Stimulated activated CD4-positive, alpha-beta T cell treated with anti-CD3 and anti-CD28 coated beads, TNF-alpha, amount 100 ng/mL, for 24 hours (primary cell): ENCODE data around the gene KRT6C.
"Not testable (repeated sequence)": the region's sequence is repeated elsewhere in the genome, so short reads cannot be mapped to it uniquely, and the experiment has no call there.

Experiments used
- DNase-seq, 3 experiments: peaks; one replicate each; pipeline ENCODE4 v3.0.0-alpha.2; 2020; ENCODE audit warnings: low read depth in 3 of 3

Gene KRT6C

DNA sequence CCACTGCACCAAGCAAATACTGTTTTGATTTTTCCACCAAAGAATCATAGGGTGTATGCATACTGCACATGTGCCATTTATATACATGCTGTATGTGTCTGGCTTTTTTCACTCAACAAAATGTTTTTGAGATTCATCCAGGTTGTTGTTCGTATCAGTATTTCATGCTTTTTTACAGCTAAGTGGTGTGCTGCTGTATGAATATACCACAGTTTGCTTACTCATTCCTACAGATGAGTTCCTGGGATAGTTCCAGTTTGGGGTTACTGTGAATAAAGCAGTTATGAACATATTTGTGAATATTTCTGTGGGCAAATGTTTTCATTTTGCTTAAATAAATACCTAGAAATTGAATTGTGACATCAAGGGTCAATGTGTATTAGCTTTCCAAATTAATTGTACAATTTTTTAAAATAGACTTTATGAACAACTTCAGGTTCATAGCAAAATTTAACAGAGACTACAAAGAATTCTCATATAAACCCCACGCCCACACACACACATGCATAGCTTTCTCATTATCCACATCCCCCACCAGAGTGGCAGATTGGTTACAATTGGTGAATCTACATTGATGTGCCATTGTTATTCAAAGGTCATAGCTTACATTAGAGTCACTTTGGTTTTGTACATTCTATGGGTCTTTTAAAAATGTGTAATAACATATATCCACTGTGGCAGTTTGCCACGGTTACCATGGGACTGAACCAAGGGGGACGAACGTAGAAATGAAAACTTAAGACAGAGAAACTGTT is 26.4 kb upstream of the KRT6C start:
- DNase-seq: no peak

DNA sequence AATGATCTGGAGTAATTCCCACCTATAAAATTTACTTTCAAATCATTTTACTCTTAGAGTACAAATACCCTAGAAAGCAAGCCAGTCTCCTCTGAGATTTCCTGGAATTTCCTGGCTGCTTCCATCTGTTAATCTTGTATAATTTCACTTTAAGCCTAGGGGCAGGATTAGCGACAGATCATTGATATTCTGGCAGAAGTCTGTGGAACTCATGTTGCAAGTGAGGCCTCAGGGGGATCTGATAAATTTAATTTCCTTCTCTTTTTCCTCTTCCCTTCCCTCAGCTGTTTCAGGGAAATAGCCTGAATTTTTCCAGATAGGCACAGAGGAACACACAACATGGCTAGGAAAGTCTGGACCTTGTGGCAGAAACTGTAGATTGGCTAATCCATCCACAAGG is 25.3 kb upstream of the KRT6C start:
- no peak for DNase-seq

DNA sequence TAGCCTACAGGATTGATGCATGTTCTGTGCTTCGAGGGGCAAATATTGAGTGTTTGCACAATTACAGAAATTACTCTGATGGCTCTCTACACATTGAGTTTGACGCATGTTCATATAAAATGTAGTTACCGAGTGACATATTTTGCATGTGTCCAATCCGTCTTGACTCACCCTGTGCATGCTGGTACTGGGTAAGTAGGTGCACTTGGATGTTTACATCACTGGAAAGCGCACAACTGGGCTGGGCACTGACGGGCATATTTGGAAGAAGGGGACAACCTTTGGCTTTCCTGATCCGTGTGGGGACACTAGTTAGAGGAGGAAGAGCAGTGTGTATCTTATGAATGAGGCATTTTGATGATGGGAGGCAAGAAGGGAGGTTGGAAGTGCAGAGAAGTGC is 24.4 kb upstream of the KRT6C start:
- DNase-seq: no peak

DNA sequence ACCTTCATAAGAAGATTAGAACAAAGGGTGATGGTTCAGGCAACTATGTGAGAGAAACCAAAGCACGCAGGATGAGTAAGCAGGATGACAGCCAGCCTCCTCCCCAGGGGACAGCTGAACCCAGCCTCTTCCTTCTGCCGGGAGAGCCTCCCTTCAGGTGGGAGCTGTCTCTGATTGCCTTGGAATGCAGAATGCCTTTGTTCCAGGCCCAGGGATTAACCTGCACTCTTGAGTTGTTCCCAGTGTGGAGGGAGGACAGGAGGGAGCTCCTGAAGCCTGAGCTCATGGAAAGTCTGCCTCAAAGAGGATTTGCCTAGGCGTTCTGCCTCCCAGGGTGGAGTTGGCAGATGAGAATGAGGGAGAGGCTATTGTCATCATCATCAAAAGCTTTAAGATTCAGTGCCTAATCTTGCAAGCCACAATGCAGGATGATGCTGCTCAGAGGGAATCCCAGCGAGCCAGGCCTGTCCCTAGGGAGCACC is 23.0 kb upstream of the KRT6C start:
- DNase-seq: no peak

DNA sequence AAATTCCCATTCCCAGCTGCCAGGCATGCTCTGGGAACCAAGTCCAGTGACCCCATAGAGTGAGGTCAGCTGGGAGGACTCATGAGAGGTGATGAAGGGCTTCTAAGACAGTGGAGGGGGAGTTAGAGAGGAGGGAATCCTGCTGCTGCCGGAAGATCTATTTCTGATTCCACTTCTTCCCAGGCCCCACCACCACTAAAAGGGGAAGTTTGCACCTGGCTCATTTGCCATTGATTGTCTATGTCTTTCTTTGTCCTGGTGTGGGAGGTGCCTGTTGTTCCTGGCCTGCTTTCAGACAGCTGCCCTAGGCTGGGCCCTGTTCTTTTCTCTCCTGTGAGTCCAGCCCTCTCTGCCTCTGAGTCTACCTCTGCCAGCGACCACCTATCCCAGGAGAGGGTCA is 22.4 kb upstream of the KRT6C start:
- DNase-seq: no peak

DNA sequence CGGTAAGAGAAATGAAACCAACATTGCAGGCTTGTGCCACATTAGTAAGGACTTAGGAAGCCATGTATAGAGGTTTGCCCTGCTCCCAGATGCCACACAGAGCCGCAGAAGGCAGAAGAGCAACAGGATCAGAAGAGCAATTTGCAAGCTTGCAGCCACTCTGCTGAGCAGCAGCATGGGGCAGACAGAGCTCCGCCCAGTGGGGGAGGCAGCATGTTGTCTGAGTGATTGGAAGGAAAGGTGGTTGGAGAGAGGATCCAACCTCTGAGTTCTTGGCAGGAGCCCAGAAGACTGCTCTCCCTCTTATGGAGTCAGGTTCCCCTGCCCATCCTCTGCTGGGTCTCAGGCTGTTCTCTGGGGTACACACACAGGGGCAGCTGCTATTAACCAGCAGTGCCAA is 21.8 kb upstream of the KRT6C start:
- no peak for DNase-seq

DNA sequence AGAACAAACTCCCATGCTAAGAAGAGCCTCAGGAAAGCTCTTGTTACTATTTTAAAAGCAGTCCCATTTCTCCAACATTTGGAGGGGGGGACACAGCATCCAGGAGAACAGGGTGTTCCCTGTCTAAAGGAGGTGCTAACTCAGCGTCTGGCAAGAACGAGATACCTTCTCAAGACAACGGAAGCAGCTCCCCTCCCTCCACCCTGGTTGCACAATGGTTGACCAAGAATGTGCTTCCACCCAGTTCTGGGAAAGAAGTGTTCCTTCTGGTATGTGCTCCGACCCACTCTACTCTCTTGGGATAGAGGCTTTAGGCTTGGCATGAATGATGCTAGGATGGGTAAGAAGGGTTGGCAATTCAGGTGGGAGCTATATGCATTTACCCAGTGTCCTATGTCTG is 20.9 kb upstream of the KRT6C start:
- no peak for DNase-seq

DNA sequence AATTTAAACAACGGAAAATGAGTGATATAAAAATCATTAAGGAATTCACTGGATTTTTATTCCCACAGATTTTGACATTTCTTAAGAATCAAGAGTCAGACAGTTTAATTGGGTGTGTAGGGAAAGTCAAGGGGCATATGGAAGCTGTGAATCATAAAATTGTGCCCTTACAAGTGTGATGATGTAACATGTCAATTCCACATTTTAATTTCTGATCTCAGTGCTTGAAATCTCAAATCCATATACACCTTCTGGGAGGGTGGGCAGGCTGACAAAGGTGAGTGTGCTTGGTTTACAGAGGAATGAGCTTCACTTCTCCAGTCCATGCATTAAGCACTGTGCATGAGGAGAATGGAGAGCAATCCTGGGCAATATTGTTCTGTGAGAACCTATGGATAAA is 20.5 kb upstream of the KRT6C start:
- DNase-seq: no peak

DNA sequence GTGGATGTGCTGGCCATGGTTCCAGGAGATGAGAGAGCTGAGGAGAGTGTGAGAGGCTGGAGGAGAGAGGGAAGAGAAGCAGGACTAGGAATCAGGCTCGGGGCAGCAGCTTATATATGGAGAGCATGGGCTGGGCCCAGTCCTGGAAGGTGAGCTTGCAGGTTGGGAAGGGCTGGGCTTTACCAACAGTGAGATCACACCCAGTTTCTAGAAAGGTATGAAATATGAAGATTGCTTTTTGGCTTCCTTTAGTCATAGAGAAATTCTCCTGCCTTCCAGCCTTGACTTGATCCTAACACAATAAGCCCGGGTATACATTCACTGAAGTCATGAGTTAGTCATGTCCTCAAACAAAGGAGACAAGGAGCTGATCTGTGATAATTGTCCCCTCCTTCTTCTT is 19.6 kb upstream of the KRT6C start, which contains the start of gene KRT6A:
KRT6A (minus strand) TSS at position 86 of the 400 bp plus-strand sequence; CDS start at position 17, 69 bp downstream.
- no peak for DNase-seq

DNA sequence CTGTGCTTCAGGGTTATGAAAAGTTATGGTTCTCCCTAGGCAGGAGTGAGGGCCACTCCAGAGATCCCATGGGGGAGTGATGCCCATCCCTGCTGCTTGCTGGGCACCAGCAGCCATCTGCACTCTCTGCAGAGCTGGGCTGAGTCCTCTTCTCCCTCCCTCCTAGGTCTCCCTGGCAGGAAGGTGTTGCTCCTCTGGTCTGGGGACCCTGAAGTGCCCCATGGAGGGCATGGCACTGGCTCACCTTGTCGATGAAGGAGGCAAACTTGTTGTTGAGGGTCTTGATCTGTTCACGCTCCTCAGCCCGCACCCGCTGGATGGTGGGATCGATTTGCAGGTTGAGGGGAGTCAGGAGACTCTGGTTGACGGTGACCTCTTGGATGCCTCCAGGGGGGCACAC is 18.8 kb upstream of the KRT6C start:
- DNase-seq: not testable (repeated sequence)

DNA sequence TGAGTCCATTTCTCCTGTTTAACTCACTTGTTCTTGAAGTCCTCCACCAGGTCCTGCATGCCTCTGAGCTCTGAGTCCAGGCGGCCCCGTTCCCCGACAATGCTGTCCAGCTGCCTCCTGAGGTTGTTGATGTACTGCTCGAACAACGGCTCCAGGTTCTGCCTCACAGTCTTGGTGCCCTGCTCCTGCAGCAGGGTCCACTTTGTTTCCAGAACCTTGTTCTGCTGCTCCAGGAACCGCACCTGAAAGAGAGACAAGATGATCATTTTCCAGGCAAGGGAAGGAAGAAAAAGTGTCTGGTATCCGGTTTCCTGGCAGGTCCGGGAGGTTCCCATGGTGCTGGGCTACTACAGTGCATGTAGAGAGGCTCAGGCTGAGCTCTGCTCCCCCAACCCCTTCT is 17.9 kb upstream of the KRT6C start:
- DNase-seq: not testable (repeated sequence)

DNA sequence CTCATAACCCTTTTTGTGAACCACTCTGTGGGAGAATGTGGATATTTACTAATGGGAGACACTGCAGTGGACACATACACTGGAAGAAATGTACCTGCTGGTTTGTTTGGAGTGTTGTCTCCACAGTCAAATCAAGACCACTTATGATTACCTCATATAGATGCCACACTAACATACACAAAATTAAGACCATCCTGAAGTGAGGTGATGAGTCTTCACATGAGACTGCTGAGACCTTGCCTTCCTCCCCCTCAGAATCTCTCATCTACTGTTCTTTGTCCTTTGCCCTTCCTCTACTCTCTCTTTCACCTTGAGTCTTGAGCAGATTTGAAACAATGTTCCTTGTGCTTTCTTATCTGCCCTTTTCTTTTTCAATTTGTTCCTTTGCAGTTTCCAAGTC is 15.1 kb upstream of the KRT6C start:
- no peak for DNase-seq

DNA sequence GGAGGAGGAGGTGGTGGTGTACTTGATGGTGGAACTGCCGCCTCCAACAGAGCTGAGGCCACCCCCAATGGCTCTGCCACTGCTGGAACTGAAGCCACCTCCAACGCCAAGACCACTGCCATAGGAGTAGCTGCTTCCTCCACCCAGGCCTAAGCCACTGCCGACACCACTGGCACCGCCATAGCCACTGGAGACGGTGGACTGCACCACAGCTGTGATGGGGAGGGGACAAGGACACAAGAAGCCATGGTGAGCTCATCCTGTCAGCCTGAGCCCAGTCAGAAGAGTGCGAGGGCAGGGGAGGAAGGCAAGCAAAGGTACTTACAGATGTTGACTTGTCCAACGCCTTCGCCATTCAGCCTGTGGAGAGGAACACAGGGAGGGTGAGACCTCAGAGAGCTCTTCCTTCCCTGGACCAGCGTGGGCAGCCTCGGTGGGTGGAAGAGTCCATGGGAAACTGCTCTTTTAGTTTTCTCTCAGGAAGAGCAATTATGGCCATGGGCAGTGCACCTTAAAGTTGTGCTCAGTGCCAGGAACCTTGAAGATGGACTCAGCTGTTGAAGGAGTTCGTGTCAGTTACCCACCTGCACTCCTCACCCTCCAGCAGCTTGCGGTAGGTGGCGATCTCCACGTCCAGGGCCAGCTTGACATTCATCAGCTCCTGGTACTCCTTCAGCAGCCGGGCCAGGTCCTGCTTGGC is 14.3 kb upstream of the KRT6C start:
- DNase-seq: not testable (repeated sequence)

DNA sequence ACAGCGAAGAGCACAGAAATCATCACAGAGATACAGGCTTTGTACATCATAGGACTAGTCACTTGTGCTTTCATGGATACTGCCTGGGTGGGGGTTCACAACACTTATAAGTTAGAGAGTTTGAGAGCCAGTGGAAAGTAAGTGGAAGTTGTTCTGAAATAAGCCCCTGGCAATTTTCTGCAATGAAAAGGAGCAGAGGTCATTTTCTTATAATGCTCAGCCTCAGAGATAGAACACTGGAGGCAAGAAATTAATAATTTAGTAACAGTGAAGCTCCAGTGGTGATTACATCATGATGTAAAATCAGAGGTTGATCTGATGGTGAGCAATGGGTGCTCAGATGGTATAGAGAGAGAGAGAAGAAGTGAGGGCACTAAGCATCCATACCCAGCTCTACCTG is 13.6 kb upstream of the KRT6C start:
- DNase-seq: no peak

DNA sequence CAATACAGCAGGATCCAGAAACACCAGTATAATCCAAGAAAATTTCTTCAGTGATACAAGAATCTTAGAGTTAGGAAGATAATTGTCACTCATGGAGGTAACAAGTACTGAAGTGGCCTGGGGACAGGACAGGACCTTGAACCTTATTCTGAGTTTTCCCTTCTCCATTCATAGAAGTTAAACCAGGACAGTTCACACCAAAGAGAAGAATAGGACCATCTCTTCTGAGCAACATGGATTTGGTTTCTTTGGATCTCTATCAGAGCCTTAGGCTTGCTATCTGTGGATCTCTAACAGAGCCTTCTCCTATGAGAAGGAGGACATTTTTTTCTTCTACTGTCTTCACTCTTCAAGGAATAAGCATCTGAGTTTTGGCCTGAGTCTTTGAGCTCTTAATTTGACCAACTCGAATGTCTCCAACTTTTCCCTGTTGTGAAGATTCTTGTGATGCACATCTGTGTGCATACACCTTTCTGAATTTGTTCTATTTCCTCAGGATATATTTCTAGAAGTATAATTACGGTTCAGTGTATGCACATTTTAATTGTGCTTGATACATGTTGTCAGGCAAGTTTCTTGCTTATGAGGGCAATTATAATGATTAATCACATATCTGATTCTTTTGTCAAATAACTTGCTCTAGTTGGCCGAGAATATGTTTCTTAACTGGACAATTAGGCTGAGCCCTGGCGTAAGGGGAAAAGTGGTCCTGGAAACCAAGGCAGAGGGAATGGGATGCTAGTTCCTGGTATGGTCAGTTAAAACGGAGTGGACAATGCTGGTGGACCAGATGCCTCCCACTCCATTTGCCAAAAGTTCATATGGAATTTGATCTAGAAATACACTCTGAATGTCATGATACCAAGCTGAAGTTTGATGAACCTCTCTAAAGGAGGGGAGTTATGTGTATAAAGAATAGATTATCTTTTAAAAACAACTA is 12.8 kb upstream of the KRT6C start:
- no peak for DNase-seq

DNA sequence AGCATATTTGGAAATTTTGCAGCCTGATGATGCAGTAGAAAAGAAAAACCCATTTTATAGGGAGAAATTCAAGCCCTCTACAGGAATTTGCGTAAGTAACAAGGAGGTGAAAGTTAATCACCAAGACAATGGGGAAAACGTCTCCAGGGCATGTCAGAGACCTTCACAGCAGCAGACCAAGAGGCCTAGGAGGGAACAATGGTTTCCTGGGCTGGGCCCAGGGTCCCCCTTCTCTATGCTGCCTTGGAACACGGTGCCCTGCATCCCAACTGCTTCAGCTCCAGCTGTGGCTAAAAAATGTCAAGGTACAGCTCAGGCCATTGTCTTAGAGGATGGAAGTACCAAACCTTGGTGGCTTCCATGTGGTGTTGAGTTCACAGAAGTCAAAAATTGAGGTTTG is 6.5 kb upstream of the KRT6C start:
- no peak for DNase-seq

DNA sequence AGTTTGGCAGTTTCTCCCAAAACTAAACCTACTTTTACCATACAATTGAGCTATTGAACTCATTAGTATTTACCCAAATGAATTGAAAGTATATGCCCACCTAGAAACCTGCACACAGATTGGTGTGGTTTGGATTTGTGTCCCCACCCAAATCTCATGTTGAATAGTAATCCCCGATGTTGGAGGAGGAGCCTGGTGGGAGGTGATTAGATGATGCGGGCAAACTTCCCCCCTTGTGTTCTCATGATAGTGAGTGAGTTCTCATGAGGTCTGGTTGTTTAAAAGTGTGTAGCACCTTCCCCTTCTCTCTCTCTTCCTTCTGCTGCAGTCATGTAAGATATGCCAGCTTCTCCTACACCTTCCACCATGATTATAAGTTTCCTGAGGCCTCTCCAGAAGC is 4.0 kb upstream of the KRT6C start:
- DNase-seq: no peak

DNA sequence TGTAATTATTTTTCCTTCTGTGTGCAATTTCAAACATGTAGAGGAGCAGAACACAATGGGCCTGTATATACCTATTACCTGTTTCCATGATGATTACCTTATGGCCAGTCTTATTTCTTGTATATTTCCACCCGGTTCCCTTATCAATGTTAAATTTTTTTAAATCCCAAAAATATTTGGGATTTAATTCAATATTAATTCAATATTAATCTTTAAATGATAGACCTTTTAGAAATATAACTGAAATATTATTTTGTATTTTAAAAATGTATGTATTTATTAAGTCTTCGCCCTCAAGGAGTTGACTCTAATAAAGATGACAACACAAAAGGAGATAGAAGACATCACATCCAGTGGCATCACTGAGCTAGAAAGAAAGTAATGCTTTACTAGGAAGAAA is 607 bp upstream of the KRT6C start:
- no peak for DNase-seq

DNA sequence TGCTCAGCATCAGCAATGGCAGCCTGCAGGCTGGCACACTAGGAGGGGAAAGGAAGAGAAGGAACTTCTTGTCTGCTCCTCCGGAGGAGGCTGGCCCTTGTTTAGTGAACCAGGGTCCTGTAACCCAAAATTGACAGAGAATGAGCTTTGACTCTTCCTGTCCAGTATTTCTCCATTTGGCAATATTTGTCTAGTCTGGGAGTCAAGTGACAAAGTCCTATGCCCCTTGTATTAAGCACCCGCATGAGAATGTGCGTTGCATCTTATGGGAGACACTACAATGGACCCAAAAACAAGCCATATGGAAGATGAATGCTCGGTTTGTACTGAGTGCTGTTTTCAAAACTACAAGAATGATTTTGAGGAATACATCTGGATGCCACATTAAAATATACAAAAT is 3.8 kb downstream of the KRT6C start:
- DNase-seq: no peak

DNA sequence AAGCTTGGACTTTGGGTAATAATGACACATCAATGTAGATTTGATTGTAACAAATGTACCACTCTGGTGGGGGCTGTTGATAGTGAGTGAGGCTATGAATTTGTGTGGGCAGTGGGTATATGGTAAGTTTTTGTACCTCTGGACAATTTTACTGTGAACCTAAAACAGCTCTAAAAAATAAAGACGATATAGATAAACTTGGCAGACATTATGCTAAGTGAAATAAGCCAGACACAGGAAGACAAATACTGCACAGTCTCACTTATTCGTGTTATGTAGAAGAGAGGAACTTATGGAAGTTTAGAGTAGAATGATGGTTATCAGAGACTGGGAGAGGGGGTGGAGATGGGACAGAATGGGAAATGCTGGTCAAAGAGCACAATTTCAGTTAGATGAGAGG is 8.7 kb downstream of the KRT6C start:
- no peak for DNase-seq

DNA sequence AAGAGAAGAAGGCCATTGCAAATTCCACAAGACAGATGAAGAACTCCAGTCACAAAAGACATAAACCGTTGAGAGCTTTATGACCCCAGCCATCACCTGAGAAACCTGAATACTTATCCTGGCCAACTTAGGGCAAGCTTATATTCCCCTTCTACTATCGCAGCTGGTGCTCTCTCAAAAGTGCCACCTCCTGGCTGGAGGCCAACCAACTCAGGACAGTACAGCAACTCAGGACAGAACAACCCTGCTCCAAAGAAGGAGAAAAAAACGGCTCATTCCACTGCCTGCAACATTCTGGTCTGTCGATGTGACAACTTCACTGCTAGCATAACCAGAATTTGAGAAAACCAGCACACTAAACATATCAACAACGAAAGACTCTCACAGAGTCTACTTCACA is 11.9 kb downstream of the KRT6C start:
- DNase-seq: no peak

DNA sequence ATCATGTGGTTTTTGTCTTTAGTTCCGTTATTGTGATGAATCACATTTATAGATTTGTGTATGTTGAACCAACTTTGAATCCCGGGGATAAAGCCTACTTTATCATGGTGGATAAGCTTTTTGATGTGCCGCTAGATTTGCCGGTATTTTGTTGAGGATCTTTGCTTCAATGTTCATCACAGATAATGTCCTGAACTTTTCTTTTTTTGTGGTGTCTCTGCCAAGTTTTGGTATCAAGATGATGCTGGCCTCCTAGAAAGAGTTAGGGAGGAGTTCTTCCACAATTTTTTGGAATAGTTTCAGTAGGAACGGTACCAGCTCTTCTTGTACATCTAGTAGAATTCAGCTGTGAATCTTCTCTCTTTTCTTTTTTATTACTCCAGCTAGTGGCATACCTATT is 14.7 kb downstream of the KRT6C start:
- DNase-seq: no peak
